HepG2 (cell line): ENCODE measurements around the gene RMRP. TPM values are rescaled to one million over a fixed set of nuclear protein-coding genes. Genes with fewer than 3 reads are reported as not detected.
A peak's percentile ranks its signal among the peaks of the same experiment; 100 is the strongest.

Experiments
- ATAC-seq: fragments of 200-7000 bp; cut with Tn5 transposase; 3 replicates; pipeline ENCODE4 v1.9.1; 2020; ENCODE audit warnings: mild to moderate bottlenecking, moderate library complexity
- BruUV-seq: library from RNA; stranded (reverse); fragments of 400-500 nt; replicated peaks from 2 replicates; lab custom pipeline; 2021; lab: Mats Ljungman, UMichigan
- CTCF ChIA-PET: fragments of 300-600 bp; formaldehyde crosslinking; extraction: SDS; loops from one replicate; lab custom pipeline; 2021; ENCODE audit warnings: low total read pairs, inconsistent platforms, low intra/inter-chr PET ratio; lab: Yijun Ruan, JAX
- POLR2A ChIA-PET: fragments of 350-600 bp; sonication (Branson Sonifier 250); formaldehyde crosslinking; loops from one replicate; lab custom pipeline; 2020; ENCODE audit warnings: antibody characterized with exemption, inconsistent platforms; lab: Yijun Ruan, JAX
- DNase-seq: peaks from one replicate; pipeline ENCODE4 v3.0.0-alpha.2; 2015; ENCODE audit warnings: low spot score
- FAIRE-seq: peaks from 3 replicates; lab custom pipeline; 2011; peaks lifted over from hg19 to GRCh38; lab: Jason Lieb, UNC
- H2AFZ ChIP-seq: one replicate; pipeline ENCODE4 v1.6.1; 2011; ENCODE audit warnings: low read length, inconsistent platforms
- H3K27ac ChIP-seq: fragments of 300-600 bp; 3 replicates; pipeline ENCODE4 v1.8.0; 2011; ENCODE audit warnings: mixed run types, mild to moderate bottlenecking, mixed read lengths, low read length, inconsistent platforms; ENCODE audit not compliant: insufficient read depth; ENCODE audit errors: extremely low read length
- H3K27me3 ChIP-seq, 2 experiments: fragments of 200-600 bp in 1 of 2; 2 replicates in 1 of 2; 3 replicates in 1 of 2; pipeline versions ENCODE4 v1.6.0 to v1.8.0; 2011; ENCODE audit warnings: low read length in 2 of 2, mild to moderate bottlenecking in 2 of 2, moderate library complexity in 2 of 2, inconsistent platforms in 1 of 2; ENCODE audit not compliant: insufficient read depth in 2 of 2, control insufficient read depth in 1 of 2
- H3K36me3 ChIP-seq, 2 experiments: fragments of 200-600 bp in 1 of 2; replicated peaks in 1 of 2; 2 replicates in 1 of 2; 3 replicates in 1 of 2; pipeline versions ENCODE4 v1.5.1 to v1.8.0; 2011; ENCODE audit warnings: low read length in 2 of 2, inconsistent platforms in 1 of 2; ENCODE audit not compliant: insufficient read depth in 2 of 2, control insufficient read depth in 1 of 2
- H3K4me1 ChIP-seq: 2 replicates; pipeline ENCODE4 v1.5.1; 2012; ENCODE audit warnings: low read length, inconsistent platforms; ENCODE audit not compliant: insufficient read depth
- H3K4me2 ChIP-seq: 2 replicates; pipeline ENCODE4 v1.6.0; 2011; ENCODE audit warnings: low read depth, low read length, inconsistent platforms
- H3K4me3 ChIP-seq, 3 experiments: fragments of 200-600 bp in 1 of 3; sonication (generic), shearing (Covaris generic) in 1 of 3; replicated peaks in 1 of 3; 2 replicates each; pipeline ENCODE4 v1.5.1; 2011 to 2016; ENCODE audit warnings: low read length in 3 of 3, inconsistent platforms in 2 of 3, low read depth in 2 of 3, mild to moderate bottlenecking in 2 of 3, control low read depth in 1 of 3, mixed read lengths in 1 of 3; ENCODE audit not compliant: insufficient read depth in 1 of 3
- H3K79me2 ChIP-seq: one replicate; pipeline ENCODE4 v1.6.1; 2011; ENCODE audit warnings: low read length, inconsistent platforms; ENCODE audit not compliant: insufficient read depth
- H3K9ac ChIP-seq: 2 replicates; pipeline ENCODE4 v1.6.0; 2011; ENCODE audit warnings: mild to moderate bottlenecking, low read depth, low read length, inconsistent platforms; ENCODE audit not compliant: insufficient read depth
- H3K9me3 ChIP-seq: 2 replicates; pipeline ENCODE4 v1.5.1; 2012; ENCODE audit warnings: mild to moderate bottlenecking, low read length
- H4K20me1 ChIP-seq: 2 replicates; pipeline ENCODE4 v1.6.0; 2011; ENCODE audit warnings: inconsistent platforms, mild to moderate bottlenecking, low read length, moderate library complexity; ENCODE audit not compliant: insufficient read depth
- ATF7 ChIP-seq, 2 experiments: fragments of 450-650 bp in 1 of 2; sonication (generic) in 1 of 2; formaldehyde crosslinking in 1 of 2; IDR thresholded peaks; 2 replicates each; pipeline versions ENCODE4 v1.4.0 to v1.6.1; 2016 to 2020; ENCODE audit warnings: antibody characterized with exemption in 1 of 2, mild to moderate bottlenecking in 1 of 2, missing genetic modification reagents in 1 of 2
- CREB1 ChIP-seq, 2 experiments: fragments of 450-650 bp in 1 of 2; IDR thresholded peaks; 2 replicates each; pipeline ENCODE4 v1.6.1; 2016 to 2017; ENCODE audit warnings: control low read depth in 1 of 2, mild to moderate bottlenecking in 1 of 2, missing compliant biosample characterization in 1 of 2, missing genetic modification characterization in 1 of 2
- CREBL2 ChIP-seq: sonication (generic); formaldehyde crosslinking; IDR thresholded peaks from 2 replicates; pipeline ENCODE4 v1.8.1; 2023; ENCODE audit warnings: missing genetic modification reagents, mild to moderate bottlenecking, borderline replicate concordance
- ETS1 ChIP-seq: sonication (generic); formaldehyde crosslinking; IDR thresholded peaks from 2 replicates; pipeline ENCODE4 v1.4.0; 2020; ENCODE audit warnings: missing genetic modification reagents
- ISX ChIP-seq: sonication (generic); formaldehyde crosslinking; conservative IDR thresholded peaks from 2 replicates; pipeline ENCODE4 v1.5.0; 2020; ENCODE audit warnings: missing genetic modification reagents
- NFE2L2 ChIP-seq: fragments of 150-350 bp; IDR thresholded peaks from 2 replicates; pipeline ENCODE4 v1.6.1; 2014; ENCODE audit warnings: low read length
- PCBP1 ChIP-seq: fragments of 200-400 bp; formaldehyde crosslinking; IDR thresholded peaks from 2 replicates; pipeline ENCODE4 v1.6.1; 2017; ENCODE audit warnings: mild to moderate bottlenecking, low read depth, low read length, borderline replicate concordance
- RFX5 ChIP-seq: IDR thresholded peaks from 2 replicates; pipeline ENCODE4 v1.6.1; 2011; ENCODE audit warnings: low read depth, low read length, improper control_type of control experiment
- RFXANK ChIP-seq: IDR thresholded peaks from 2 replicates; pipeline ENCODE4 v1.6.1; 2016
- RFXAP ChIP-seq: sonication (generic); formaldehyde crosslinking; IDR thresholded peaks from 2 replicates; pipeline ENCODE4 v1.4.0; 2020; ENCODE audit warnings: missing genetic modification reagents, borderline replicate concordance
- SMARCE1 ChIP-seq: fragments of 450-650 bp; IDR thresholded peaks from 2 replicates; pipeline ENCODE4 v1.6.1; 2017; ENCODE audit warnings: borderline replicate concordance
- ZNF12 ChIP-seq: sonication (generic); formaldehyde crosslinking; IDR thresholded peaks from 2 replicates; pipeline ENCODE4 v1.5.0; 2020; ENCODE audit warnings: missing genetic modification reagents
- ZNF335 ChIP-seq: sonication (generic); formaldehyde crosslinking; IDR thresholded peaks from 2 replicates; pipeline ENCODE4 v1.4.0; 2020; ENCODE audit warnings: missing genetic modification reagents
- ZNF562 ChIP-seq: sonication (generic); formaldehyde crosslinking; IDR thresholded peaks from 2 replicates; pipeline ENCODE4 v1.8.0; 2022; ENCODE audit warnings: missing genetic modification reagents, borderline replicate concordance
- ZNF563 ChIP-seq: sonication (generic); formaldehyde crosslinking; IDR thresholded peaks from 2 replicates; pipeline ENCODE4 v1.8.0; 2022; ENCODE audit warnings: mild to moderate bottlenecking, moderate library complexity, missing genetic modification reagents
- ZSCAN25 ChIP-seq: sonication (generic); formaldehyde crosslinking; IDR thresholded peaks from 2 replicates; pipeline ENCODE4 v1.8.0; 2022; ENCODE audit warnings: mild to moderate bottlenecking, missing genetic modification reagents
- WGBS: methylation state at CpG from one replicate; pipeline ENCODE4 v1.1.6; 2017; ENCODE audit warnings: low lambda C conversion rate; 5-methylcytosine and 5-hydroxymethylcytosine counted together
- in situ Hi-C: cut with HindIII; loops from 2 replicates; pipeline ENCODE4 v1.10.0; 2017; ENCODE audit warnings: low pct_unique_long_range_greater_than_20kb; ENCODE audit not compliant: extremely low pct_ligation_motif_present
- intact Hi-C: fragments of 100-400 bp; cut with micrococcal nuclease; formaldehyde crosslinking; loops from one replicate; pipeline ENCODE4 v1.10.0; 2022; ENCODE audit not compliant: unreplicated experiment
- polyA plus RNA-seq, 8 experiments: library from polyadenylated mRNA; depleted of rRNA in 3 of 8; stranded (reverse) in 7 of 8; unstranded in 1 of 8; fragments of >200 nt; fragmentation: Illumina TruSeq in 4 of 8; extraction: Trizol in 4 of 8; gene quantifications; 2 replicates each; pipeline versions ENCODE4 v1.2.1 to v1.2.3, GENCODE V29; 2011 to 2016; ENCODE audit warnings: low read depth in 4 of 8, missing spikeins in 1 of 8, mixed read lengths in 1 of 8; ENCODE audit not compliant: insufficient read depth in 1 of 8
- total RNA-seq, 5 experiments: library from RNA; depleted of rRNA; stranded (reverse); fragments of >200 nt; fragmentation: Illumina TruSeq; extraction: Trizol; gene quantifications; 2 replicates each; pipeline ENCODE4 v1.2.3, GENCODE V29; 2016; ENCODE audit warnings: low read depth in 1 of 5

The RMRP gene
- total and polyA plus RNA-seq, 2 of the 13 experiments (the other 11 are each of a cell fraction or from before 2014, with no cell fraction given), result 51.4 to 4,025 TPM

- in situ Hi-C loops, result no loop called here
- Histone ChIP-seq H4K20me1 (no peaks in the 10 kb centered on the region), H3K4me3 (no peak overlapping the region), H3K9ac (no peak overlapping the region), H3K79me2 (no peaks in the 10 kb centered on the region), H3K27ac (no peak overlapping the region), H2AFZ (no peak overlapping the region), H3K36me3 (no peaks in the 10 kb centered on the region), H3K4me1 (no peaks in the 10 kb centered on the region)
- no peak for ATAC-seq
- 38% methylated on average over 8 of the region's 8 CpGs for WGBS
- FAIRE-seq, result no peak
- DNase-seq, result no peak
- POLR2A ChIA-PET, result no interaction called here
- TF ChIP-seq NFE2L2, result no peak
- no peak for TF ChIP-seq ZNF335
- TF ChIP-seq, all 625 proteins: peak for 0
- Histone ChIP-seq H3K9me3 (no peaks in the 10 kb centered on the region), H3K4me2 (no peak overlapping the region), H3K27me3 (peaks cover 3 to 64% of the 10 kb centered on the region in 2 experiments; a peak in 3 of 5 replicates)
- CTCF ChIA-PET, result no interaction called here
- no TSS peak for BruUV-seq
- intact Hi-C loops, result no loop called here
These were observed 40.3 kb downstream of the RMRP start for GRCh38 chr9:35617548-35617947.

- 55% methylated on average over 28 of the region's 51 CpGs for WGBS
- Histone ChIP-seq H3K4me3 (no peak overlapping the region), H3K4me1 (no peaks in the 10 kb centered on the region), H3K27ac (no peak overlapping the region), H3K36me3 (no peaks in the 10 kb centered on the region), H2AFZ (no peak overlapping the region), H3K9ac (no peak overlapping the region), H3K79me2 (no peaks in the 10 kb centered on the region), H3K9me3 (no peaks in the 10 kb centered on the region), H4K20me1 (no peaks in the 10 kb centered on the region), H3K4me2 (peak overlapping the region; percentile 18; the same call in 1 of the 2 replicates), H3K27me3 (peaks cover 3 to 60% of the 10 kb centered on the region in 2 experiments; a peak in 3 of 5 replicates)
- intact Hi-C loops (no loop called here), in situ Hi-C loops (no loop called here)
- CTCF ChIA-PET, result no interaction called here
- FAIRE-seq (no peak), DNase-seq (no peak), ATAC-seq (no peak; the same call in 2 of the 3 replicates)
- TF ChIP-seq ISX (CRISPR knock-in tag) (no peak), ZNF12 (no peak), ZNF562 (no peak), ZSCAN25 (CRISPR knock-in tag) (no peak), RFX5 (peak; percentile 95), PCBP1 (no peak), ATF7 (IDR thresholded peaks at IDR 0.05) (peak; percentile 70), ATF7 (CRISPR knock-in tag; IDR thresholded peaks at IDR 0.05) (no peak), RFXANK (CRISPR knock-in tag) (peak; percentile 65; the same call in 1 of the 2 replicates), ETS1 (no peak), SMARCE1 (no peak), RFXAP (CRISPR knock-in tag) (0 out of 2 replicates have a peak, but pooled peaks have one; percentile 38), CREBL2 (CRISPR knock-in tag) (no peak), CREB1 (IDR thresholded peaks at IDR 0.05) (peak; percentile 97), CREB1 (CRISPR knock-in tag; IDR thresholded peaks at IDR 0.05) (no peak), ZNF563 (CRISPR knock-in tag) (no peak)
- no TSS peak for BruUV-seq
- POLR2A ChIA-PET, result no interaction called here
These were observed 40.9 kb downstream of the RMRP start for GRCh38 chr9:35616681-35617459.
